GM18502 (cell line): ENCODE data around the gene ATXN7L3.
"Not testable (repeated sequence)": the region's sequence is repeated elsewhere in the genome, so short reads cannot be mapped to it uniquely, and the experiment has no call there.

Source experiments
- ATAC-seq: cut with Tn5 transposase; IDR thresholded peaks from one replicate; pipeline ENCODE4 v1.9.1; 2021; ENCODE audit warnings: mild to moderate bottlenecking; ENCODE audit not compliant: unreplicated experiment, poor library complexity

ATXN7L3 gene

DNA sequence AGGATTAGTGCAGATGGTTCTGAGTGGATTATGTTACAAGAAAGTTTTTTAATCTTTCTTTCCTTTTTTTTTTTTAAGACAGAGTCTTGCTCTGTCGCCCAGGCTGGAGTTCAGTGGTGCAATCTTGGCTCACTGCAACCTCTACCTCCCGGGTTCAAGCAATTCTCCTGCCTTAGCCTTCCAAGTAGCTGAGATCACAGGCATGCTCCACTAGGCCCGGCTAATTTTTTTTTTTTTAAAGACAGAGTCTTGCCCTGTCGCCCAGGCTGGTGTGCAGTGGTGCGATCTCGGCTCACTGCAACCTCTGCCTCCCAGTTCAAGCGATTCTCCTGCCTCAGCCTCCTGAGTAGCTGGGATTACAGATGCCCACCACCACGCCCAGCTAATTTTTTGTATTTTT lies 55.8 kb downstream of the ATXN7L3 start:
- ATAC-seq: not testable (repeated sequence)
